ENCODE measurements around the gene VAMP2.

- TF ChIP-seq, protein P1, sequence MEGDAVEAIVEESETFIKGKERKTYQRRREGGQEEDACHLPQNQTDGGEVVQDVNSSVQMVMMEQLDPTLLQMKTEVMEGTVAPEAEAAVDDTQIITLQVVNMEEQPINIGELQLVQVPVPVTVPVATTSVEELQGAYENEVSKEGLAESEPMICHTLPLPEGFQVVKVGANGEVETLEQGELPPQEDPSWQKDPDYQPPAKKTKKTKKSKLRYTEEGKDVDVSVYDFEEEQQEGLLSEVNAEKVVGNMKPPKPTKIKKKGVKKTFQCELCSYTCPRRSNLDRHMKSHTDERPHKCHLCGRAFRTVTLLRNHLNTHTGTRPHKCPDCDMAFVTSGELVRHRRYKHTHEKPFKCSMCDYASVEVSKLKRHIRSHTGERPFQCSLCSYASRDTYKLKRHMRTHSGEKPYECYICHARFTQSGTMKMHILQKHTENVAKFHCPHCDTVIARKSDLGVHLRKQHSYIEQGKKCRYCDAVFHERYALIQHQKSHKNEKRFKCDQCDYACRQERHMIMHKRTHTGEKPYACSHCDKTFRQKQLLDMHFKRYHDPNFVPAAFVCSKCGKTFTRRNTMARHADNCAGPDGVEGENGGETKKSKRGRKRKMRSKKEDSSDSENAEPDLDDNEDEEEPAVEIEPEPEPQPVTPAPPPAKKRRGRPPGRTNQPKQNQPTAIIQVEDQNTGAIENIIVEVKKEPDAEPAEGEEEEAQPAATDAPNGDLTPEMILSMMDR (IDR thresholded peaks at IDR 0.05): peak; percentile 35
- no peak for TF ChIP-seq ZFX (IDR thresholded peaks at IDR 0.05; ENCODE audit: borderline replicate concordance)
Measured at GRCh38 chr17:8120520-8121406, 42.0 kb downstream of the VAMP2 start.

All from 22Rv1 (cell line).